ENCODE data around the gene INSR. TPM values are rescaled to one million over a fixed set of nuclear protein-coding genes. Genes with fewer than 3 reads are reported as not detected.

INSR gene
- total and polyA plus RNA-seq, 2 of the 8 experiments (the other 6 are each of a cell fraction or from before 2014, with no cell fraction given) = 13.1 to 48.7 TPM

- TF ChIP-seq CHD1 (IDR thresholded peaks at IDR 0.05; ENCODE audit: low read depth, low read length) (no peak), POLR2A (IDR thresholded peaks at IDR 0.05; ENCODE audit: control extremely low read depth in 1 of 2, low read depth in 2 of 2, low read length in 2 of 2) (no peak), SAP30 (IDR thresholded peaks at IDR 0.05; ENCODE audit: insufficient read depth, insufficient replicate concordance, low read length) (no peak), RAD21 (IDR thresholded peaks at IDR 0.05 in 1 of 2, conservative IDR thresholded peaks at IDR 0.05 in 1 of 2; ENCODE audit: low read depth in 2 of 2, low read length in 2 of 2) (no peak), SIRT6 (IDR thresholded peaks at IDR 0.05; ENCODE audit: low read length) (no peak)
Observed at GRCh38 chr19:7074705-7075282, 219.4 kb downstream of the INSR start (continued).

All from H1 (cell line).